GM23338 (cell line): ENCODE measurements around the gene ITPR3. TPM values are rescaled to one million over a fixed set of nuclear protein-coding genes. Genes with fewer than 3 reads are reported as not detected.

Experiments used
- ATAC-seq: fragments of 200-7000 bp; cut with Tn5 transposase; 3 replicates; pipeline ENCODE4 v1.9.1; 2020
- DNase-seq: peaks from one replicate; pipeline ENCODE4 v3.0.0-alpha.2; 2015; ENCODE audit warnings: low spot score
- H2AFZ ChIP-seq: fragments of 200-600 bp; sonication (generic); 2 replicates; pipeline ENCODE4 v1.8.0; 2016; ENCODE audit warnings: antibody characterized with exemption, mild to moderate bottlenecking, moderate library complexity
- H3F3A ChIP-seq: fragments of 200-600 bp; sonication (generic); replicated peaks from 2 replicates; pipeline ENCODE4 v1.8.0; 2017; ENCODE audit warnings: antibody characterized with exemption, mixed run types, low read depth
- H3K27ac ChIP-seq: fragments of 200-600 bp; sonication (generic); 2 replicates; pipeline ENCODE4 v1.6.1; 2016; ENCODE audit warnings: low read depth
- H3K27me3 ChIP-seq: fragments of 200-600 bp; sonication (generic); 2 replicates; pipeline ENCODE4 v1.8.0; 2016; ENCODE audit warnings: mild to moderate bottlenecking, mixed run types, moderate library complexity; ENCODE audit not compliant: insufficient read depth
- H3K36me3 ChIP-seq: fragments of 200-600 bp; sonication (generic); 2 replicates; pipeline ENCODE4 v1.8.0; 2016; ENCODE audit warnings: mild to moderate bottlenecking; ENCODE audit not compliant: insufficient read depth
- H3K4me1 ChIP-seq: fragments of 200-600 bp; sonication (generic); 2 replicates; pipeline ENCODE4 v1.8.0; 2016; ENCODE audit warnings: mild to moderate bottlenecking, moderate library complexity; ENCODE audit not compliant: insufficient read depth
- H3K4me2 ChIP-seq: fragments of 200-600 bp; sonication (generic); 2 replicates; pipeline ENCODE4 v1.7.1; 2017; ENCODE audit warnings: mixed run types
- H3K4me3 ChIP-seq: fragments of 200-600 bp; sonication (generic); 2 replicates; pipeline ENCODE4 v1.6.1; 2016; ENCODE audit warnings: mixed run types
- H3K79me2 ChIP-seq: fragments of 200-600 bp; sonication (generic); replicated peaks from 2 replicates; pipeline ENCODE4 v1.8.0; 2017; ENCODE audit warnings: mild to moderate bottlenecking; ENCODE audit not compliant: insufficient read depth
- H3K9me2 ChIP-seq: fragments of 200-600 bp; sonication (generic); 2 replicates; pipeline ENCODE4 v1.8.0; 2017; ENCODE audit not compliant: insufficient read depth
- H4K20me1 ChIP-seq: fragments of 200-600 bp; sonication (generic); replicated peaks from 2 replicates; pipeline ENCODE4 v1.8.0; 2017; ENCODE audit warnings: mild to moderate bottlenecking; ENCODE audit not compliant: insufficient read depth
- H3K27ac Mint-ChIP-seq: 2 replicates; pipeline ENCODE4 v1.8.0; 2020; ENCODE audit warnings: inconsistent platforms, mild to moderate bottlenecking, moderate library complexity, mixed read lengths
- H3K27me3 Mint-ChIP-seq: 3 replicates; pipeline ENCODE4 v1.8.0; 2022; ENCODE audit warnings: low read depth, mild to moderate bottlenecking, moderate library complexity, mixed read lengths, inconsistent platforms; ENCODE audit not compliant: insufficient read depth, poor library complexity
- H3K36me3 Mint-ChIP-seq: 3 replicates; pipeline ENCODE4 v1.8.0; 2021; ENCODE audit warnings: low read depth, mild to moderate bottlenecking, inconsistent platforms, moderate library complexity, mixed read lengths
- H3K4me1 Mint-ChIP-seq: 3 replicates; pipeline ENCODE4 v1.8.0; 2020; ENCODE audit warnings: mild to moderate bottlenecking, inconsistent platforms, mixed read lengths
- H3K4me3 Mint-ChIP-seq: 3 replicates; pipeline ENCODE4 v1.8.0; 2021; ENCODE audit warnings: moderate library complexity, mild to moderate bottlenecking, inconsistent platforms, mixed read lengths
- H3K9me3 Mint-ChIP-seq: 3 replicates; pipeline ENCODE4 v1.8.0; 2020; ENCODE audit warnings: moderate library complexity, mild to moderate bottlenecking, inconsistent platforms, mixed read lengths
- CREB1 ChIP-seq: fragments of 250-450 bp; sonication (Bioruptor Pico); IDR thresholded peaks from 2 replicates; pipeline ENCODE4 v1.5.0; 2020; ENCODE audit warnings: low read depth, mild to moderate bottlenecking, moderate library complexity
- CTCF ChIP-seq, 2 experiments: fragments of 200-600 bp in 1 of 2; sonication (generic) in 1 of 2; conservative IDR thresholded peaks; 2 replicates each; pipeline versions ENCODE4 v1.5.1 to v1.6.1; 2016 to 2017; ENCODE audit warnings: antibody characterized with exemption in 2 of 2, low read depth in 2 of 2, mild to moderate bottlenecking in 2 of 2, moderate library complexity in 1 of 2
- ETS1 ChIP-seq: IDR thresholded peaks from 2 replicates; pipeline ENCODE4 v1.6.1; 2016; ENCODE audit warnings: antibody characterized with exemption
- POLR2AphosphoS5 ChIP-seq: IDR thresholded peaks from 2 replicates; pipeline ENCODE4 v1.6.1; 2016; ENCODE audit warnings: antibody characterized with exemption, low read depth
- STAT1 ChIP-seq: IDR thresholded peaks from one replicate; pipeline ENCODE4 v1.6.1; 2016; ENCODE audit warnings: antibody characterized with exemption; ENCODE audit not compliant: unreplicated experiment
- ZNF114 ChIP-seq: fragments of 250-450 bp; sonication (Bioruptor Pico); IDR thresholded peaks from 2 replicates; pipeline ENCODE4 v1.5.0; 2020; ENCODE audit warnings: mild to moderate bottlenecking, moderate library complexity
- ZNF462 ChIP-seq: fragments of 250-450 bp; sonication (Bioruptor Pico); IDR thresholded peaks from 2 replicates; pipeline ENCODE4 v1.5.0; 2020; ENCODE audit warnings: mild to moderate bottlenecking, moderate library complexity
- polyA plus RNA-seq: library from polyadenylated mRNA; unstranded; fragments of >200 nt; fragmentation: Nextera tagmentation; extraction: Ambion mirVana; gene quantifications from 2 replicates; pipeline ENCODE4 v1.2.1, GENCODE V29; 2016
- total RNA-seq: library from RNA; depleted of rRNA; stranded (reverse); fragments of >200 nt; shearing (Covaris generic); gene quantifications from 2 replicates; pipeline ENCODE4 v1.2.3, GENCODE V29; 2014

The ITPR3 gene
- total and polyA plus RNA-seq, 2 experiments from 2014 or later = 7.3 to 31.9 TPM

DNA sequence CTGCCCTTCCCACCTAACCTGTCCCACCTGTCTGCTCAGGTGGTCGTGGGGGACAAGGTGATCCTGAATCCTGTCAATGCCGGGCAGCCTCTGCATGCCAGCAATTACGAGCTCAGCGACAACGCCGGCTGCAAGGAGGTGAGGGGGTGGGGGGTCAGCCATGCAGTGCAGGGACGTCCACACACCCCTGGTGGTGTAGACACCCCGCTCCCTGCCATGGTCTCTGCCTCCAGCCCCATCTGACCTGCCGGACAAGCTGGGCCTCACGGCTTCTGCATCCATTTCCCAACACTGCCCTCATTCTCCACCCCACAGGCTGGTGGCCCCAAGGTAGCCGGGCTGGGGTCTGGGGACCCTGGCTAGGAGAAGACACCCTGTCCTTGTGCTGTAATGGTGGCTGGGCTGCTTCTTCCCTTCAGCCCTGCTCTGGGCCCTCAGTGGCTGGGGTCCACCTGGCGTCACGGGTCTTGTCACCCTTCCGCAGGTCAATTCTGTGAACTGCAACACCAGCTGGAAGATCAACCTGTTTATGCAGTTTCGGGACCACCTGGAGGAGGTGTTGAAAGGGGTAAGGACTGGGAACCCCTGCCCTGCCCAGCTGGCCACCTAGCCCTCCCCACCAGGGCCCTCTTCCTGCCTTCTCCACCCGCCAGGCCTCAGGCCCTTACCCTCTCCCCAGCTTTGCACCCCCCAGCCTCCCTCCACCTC lies 38.0 kb downstream of the ITPR3 start:
- Mint-ChIP-seq H3K27me3 (peaks cover 13% of the 10 kb centered on the region), H3K36me3 (no peaks in the 10 kb centered on the region; the same call in 2 of the 3 replicates), H3K4me3 (no peak overlapping the region), H3K27ac (0 out of 2 replicates have a peak overlapping the region, but pooled peaks have one; percentile 31), H3K4me1 (peaks cover 21% of the 10 kb centered on the region), H3K9me3 (no peaks in the 10 kb centered on the region)
- Histone ChIP-seq H3K79me2 (no peaks in the 10 kb centered on the region), H3K4me1 (no peaks in the 10 kb centered on the region), H3K9me2 (no peaks in the 10 kb centered on the region), H3K36me3 (no peaks in the 10 kb centered on the region; the same call in 1 of the 2 replicates), H3F3A (no peaks in the 10 kb centered on the region), H3K27me3 (no peaks in the 10 kb centered on the region), H2AFZ (no peak overlapping the region), H4K20me1 (no peaks in the 10 kb centered on the region; the same call in 1 of the 2 replicates), H3K4me2 (no peak overlapping the region), H3K27ac (no peak overlapping the region), H3K4me3 (no peak overlapping the region)
- TF ChIP-seq POLR2AphosphoS5 (no peak), CREB1 (CRISPR knock-in tag) (no peak), ZNF462 (CRISPR knock-in tag) (no peak), ZNF114 (CRISPR knock-in tag) (no peak), CTCF (conservative IDR thresholded peaks at IDR 0.05; ENCODE audit: low read depth in 2 of 2) (no peak), STAT1 (no peak), ETS1 (no peak)
- DNase-seq (no peak), ATAC-seq (no peak)
